HEK293T (cell line): ENCODE results near the gene DOCK1.

Experiments
- BHLHE40 ChIP-seq: fragments of 450-650 bp; IDR thresholded peaks from 2 replicates; pipeline ENCODE4 v1.6.1; 2016; ENCODE audit warnings: mild to moderate bottlenecking, moderate library complexity, borderline replicate concordance
- FOXK2 ChIP-seq: fragments of 450-650 bp; IDR thresholded peaks from 2 replicates; pipeline ENCODE4 v1.6.1; 2016; ENCODE audit warnings: mild to moderate bottlenecking
- NFRKB ChIP-seq: fragments of 450-650 bp; IDR thresholded peaks from 2 replicates; pipeline ENCODE4 v1.6.1; 2016; ENCODE audit warnings: mild to moderate bottlenecking, moderate library complexity
- SP1 ChIP-seq: fragments of 450-650 bp; IDR thresholded peaks from 2 replicates; pipeline ENCODE4 v1.6.1; 2017
- SUZ12 ChIP-seq: fragments of 450-650 bp; IDR thresholded peaks from 2 replicates; pipeline ENCODE4 v1.6.1; 2016; ENCODE audit warnings: mild to moderate bottlenecking
- TARDBP ChIP-seq: fragments of 450-650 bp; IDR thresholded peaks from 2 replicates; pipeline ENCODE4 v1.6.1; 2016

- TF ChIP-seq SUZ12 (no peak), SP1 (no peak), TARDBP (no peak), FOXK2 (no peak), BHLHE40 (no peak), NFRKB (no peak)
Observed at GRCh38 chr10:127094984-127095383, 189.8 kb downstream of the DOCK1 start.
